KMS-11 (cell line): Measurements from ENCODE around the gene ZNF778.

ENCODE experiments used
- H2AFZ ChIP-seq: fragments of 200-600 bp; sonication (generic); 2 replicates; pipeline ENCODE4 v1.6.1; 2016; ENCODE audit warnings: antibody characterized with exemption, mixed run types, low read depth
- H3K27ac ChIP-seq: fragments of 200-600 bp; sonication (generic); 2 replicates; pipeline ENCODE4 v1.6.1; 2016; ENCODE audit warnings: mild to moderate bottlenecking, mixed run types
- H3K27me3 ChIP-seq: fragments of 200-600 bp; sonication (generic); 2 replicates; pipeline ENCODE4 v1.6.1; 2017; ENCODE audit warnings: mild to moderate bottlenecking, low read depth, mixed run types, moderate library complexity; ENCODE audit not compliant: insufficient read depth
- H3K36me3 ChIP-seq: fragments of 200-600 bp; sonication (generic); 2 replicates; pipeline ENCODE4 v1.6.1; 2017; ENCODE audit warnings: mild to moderate bottlenecking, mixed run types; ENCODE audit not compliant: insufficient read depth
- H3K4me1 ChIP-seq: fragments of 200-600 bp; sonication (generic); 2 replicates; pipeline ENCODE4 v1.6.1; 2016; ENCODE audit warnings: mild to moderate bottlenecking, low read depth, mixed run types; ENCODE audit not compliant: poor library complexity, severe bottlenecking
- H3K4me2 ChIP-seq: fragments of 200-600 bp; sonication (generic); 2 replicates; pipeline ENCODE4 v1.7.0; 2016; ENCODE audit warnings: mild to moderate bottlenecking, mixed run types
- H3K4me3 ChIP-seq: fragments of 200-600 bp; sonication (generic); IDR thresholded peaks from 2 replicates; pipeline ENCODE4 v1.6.1; 2017; ENCODE audit warnings: low read depth, low read length, mixed read lengths; ENCODE audit not compliant: insufficient read depth
- H3K79me2 ChIP-seq: fragments of 200-600 bp; sonication (generic); 2 replicates; pipeline ENCODE4 v1.6.1; 2016; ENCODE audit warnings: low read depth, mixed run types; ENCODE audit not compliant: insufficient read depth
- H3K9ac ChIP-seq: fragments of 200-600 bp; sonication (generic); 2 replicates; pipeline ENCODE4 v1.6.1; 2016; ENCODE audit warnings: mild to moderate bottlenecking, mixed run types
- H4K20me1 ChIP-seq: fragments of 200-600 bp; sonication (generic); 2 replicates; pipeline ENCODE4 v1.6.1; 2016; ENCODE audit warnings: mild to moderate bottlenecking, mixed run types; ENCODE audit not compliant: insufficient read depth
- TF ChIP-seq, protein P1 (sequence below): fragments of 200-600 bp; sonication (generic); conservative IDR thresholded peaks from 2 replicates; pipeline ENCODE4 v1.6.1; 2017; ENCODE audit warnings: low read depth, mild to moderate bottlenecking, antibody characterized with exemption, low read length, moderate library complexity, mixed read lengths

The ZNF778 gene

DNA sequence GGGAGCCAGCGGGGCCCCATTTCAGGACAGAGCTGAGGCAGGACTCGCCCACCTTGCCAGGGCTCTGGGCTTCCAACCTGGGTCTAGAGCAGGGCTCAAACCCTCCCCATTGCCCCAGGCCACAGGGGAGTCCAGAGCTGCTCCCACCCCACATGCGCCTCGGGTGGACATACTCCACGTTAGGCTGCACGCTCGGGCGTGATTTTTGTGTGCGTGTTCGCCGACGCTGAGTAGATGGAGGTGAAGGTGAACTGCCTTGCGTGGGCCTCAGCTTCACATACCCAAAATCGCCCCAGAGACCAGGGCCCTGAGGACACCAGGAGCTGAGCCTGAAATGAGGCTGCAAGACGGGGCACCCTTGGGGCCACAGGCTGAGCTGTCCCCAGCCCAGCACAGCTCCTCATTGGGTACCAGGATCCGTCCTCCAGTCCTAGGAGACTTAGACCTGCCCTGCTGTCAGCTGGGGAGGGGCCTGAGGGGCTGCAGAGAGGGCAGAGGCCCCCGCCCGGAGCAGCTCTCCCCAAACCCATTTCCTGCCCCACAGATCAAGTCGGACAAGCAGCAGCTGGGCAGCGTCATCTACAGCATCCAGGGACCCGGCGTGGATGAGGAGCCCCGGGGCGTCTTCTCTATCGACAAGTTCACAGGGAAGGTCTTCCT lies 37.7 kb upstream of the ZNF778 start:
- Histone ChIP-seq H3K36me3 (no peaks in the 10 kb centered on the region), H3K79me2 (no peaks in the 10 kb centered on the region)
- TF ChIP-seq, protein P1, sequence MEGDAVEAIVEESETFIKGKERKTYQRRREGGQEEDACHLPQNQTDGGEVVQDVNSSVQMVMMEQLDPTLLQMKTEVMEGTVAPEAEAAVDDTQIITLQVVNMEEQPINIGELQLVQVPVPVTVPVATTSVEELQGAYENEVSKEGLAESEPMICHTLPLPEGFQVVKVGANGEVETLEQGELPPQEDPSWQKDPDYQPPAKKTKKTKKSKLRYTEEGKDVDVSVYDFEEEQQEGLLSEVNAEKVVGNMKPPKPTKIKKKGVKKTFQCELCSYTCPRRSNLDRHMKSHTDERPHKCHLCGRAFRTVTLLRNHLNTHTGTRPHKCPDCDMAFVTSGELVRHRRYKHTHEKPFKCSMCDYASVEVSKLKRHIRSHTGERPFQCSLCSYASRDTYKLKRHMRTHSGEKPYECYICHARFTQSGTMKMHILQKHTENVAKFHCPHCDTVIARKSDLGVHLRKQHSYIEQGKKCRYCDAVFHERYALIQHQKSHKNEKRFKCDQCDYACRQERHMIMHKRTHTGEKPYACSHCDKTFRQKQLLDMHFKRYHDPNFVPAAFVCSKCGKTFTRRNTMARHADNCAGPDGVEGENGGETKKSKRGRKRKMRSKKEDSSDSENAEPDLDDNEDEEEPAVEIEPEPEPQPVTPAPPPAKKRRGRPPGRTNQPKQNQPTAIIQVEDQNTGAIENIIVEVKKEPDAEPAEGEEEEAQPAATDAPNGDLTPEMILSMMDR: no peak

DNA sequence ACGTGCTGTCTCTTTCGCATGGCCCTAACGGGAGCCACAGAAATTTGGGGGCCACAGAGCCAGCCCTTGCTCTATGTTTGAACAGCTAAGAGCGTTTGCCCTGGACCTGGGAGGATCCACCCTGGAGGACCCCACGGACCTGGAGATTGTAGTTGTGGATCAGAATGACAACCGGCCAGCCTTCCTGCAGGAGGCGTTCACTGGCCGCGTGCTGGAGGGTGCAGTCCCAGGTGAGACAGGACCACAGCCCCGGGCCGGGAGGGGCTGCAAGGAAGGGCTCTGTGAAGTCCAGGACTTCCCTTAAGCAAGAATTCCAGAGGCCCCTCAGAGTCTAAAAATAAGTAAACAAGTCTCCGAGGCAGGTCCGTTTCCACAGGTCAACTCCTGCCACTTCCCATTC lies 34.0 kb upstream of the ZNF778 start:
- Histone ChIP-seq H3K36me3 (no peaks in the 10 kb centered on the region), H3K4me3 (no peak overlapping the region), H3K27ac (no peak overlapping the region), H3K79me2 (no peaks in the 10 kb centered on the region), H4K20me1 (no peaks in the 10 kb centered on the region), H3K4me1 (no peaks in the 10 kb centered on the region), H3K27me3 (peaks cover 59% of the 10 kb centered on the region), H2AFZ (no peak overlapping the region), H3K4me2 (no peak overlapping the region), H3K9ac (no peak overlapping the region)
- TF ChIP-seq, protein P1: no peak

More for the DNA sequence above, 37.7 kb upstream of the ZNF778 start:
- H4K20me1 ChIP-seq: no peaks in the 10 kb centered on the region
- H3K9ac ChIP-seq: no peak overlapping the region
- no peak overlapping the region for H3K27ac ChIP-seq
- H3K4me3 ChIP-seq: no peak overlapping the region
- H3K27me3 ChIP-seq: peaks cover 87% of the 10 kb centered on the region
- no peak overlapping the region for H3K4me2 ChIP-seq
- peaks cover 9% of the 10 kb centered on the region for H3K4me1 ChIP-seq
- H2AFZ ChIP-seq: no peak overlapping the region

DNA sequence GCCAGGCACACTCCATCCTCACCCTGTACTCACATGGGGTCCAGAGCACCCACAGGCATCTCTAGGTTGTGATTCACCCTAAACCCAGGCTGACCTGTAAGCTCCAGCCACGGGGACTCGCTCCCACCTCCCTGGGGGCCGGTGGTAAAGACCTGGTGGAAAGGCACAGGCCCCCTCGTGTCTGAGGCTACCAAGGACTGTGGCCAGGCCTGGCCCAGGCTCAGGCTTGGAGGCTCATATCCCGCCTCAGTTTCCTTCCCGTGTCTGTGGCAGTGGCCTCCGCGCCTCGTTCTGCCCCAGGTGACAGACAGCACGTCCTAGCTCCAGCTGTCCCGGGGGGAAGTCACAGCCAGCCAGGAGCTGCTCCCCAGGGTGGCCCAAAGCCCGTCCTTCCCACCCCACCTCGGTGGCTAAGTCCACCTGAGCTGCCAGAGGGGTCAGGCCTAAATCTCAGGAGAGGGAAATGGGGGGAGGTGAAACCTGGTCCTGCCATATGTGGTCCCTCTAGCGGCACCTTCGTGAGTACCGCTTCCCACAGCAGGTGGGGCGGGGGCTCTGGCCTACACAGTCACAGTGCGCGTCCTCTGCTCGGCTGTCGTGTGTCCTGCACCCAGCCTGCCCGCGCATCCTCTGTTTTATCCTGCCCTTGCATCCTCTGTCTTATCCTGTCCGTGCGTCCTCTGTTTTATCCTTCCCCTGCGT lies 33.4 kb upstream of the ZNF778 start:
- H3K27ac ChIP-seq: no peak overlapping the region
- H3K4me2 ChIP-seq: no peak overlapping the region
- TF ChIP-seq, protein P1: no peak
- H3K79me2 ChIP-seq: no peaks in the 10 kb centered on the region
- H3K4me1 ChIP-seq: no peaks in the 10 kb centered on the region
- no peaks in the 10 kb centered on the region for H3K36me3 ChIP-seq
- no peak overlapping the region for H3K4me3 ChIP-seq
- no peak overlapping the region for H2AFZ ChIP-seq
- H4K20me1 ChIP-seq: no peaks in the 10 kb centered on the region
- no peak overlapping the region for H3K9ac ChIP-seq
- H3K27me3 ChIP-seq: peaks cover 52% of the 10 kb centered on the region

DNA sequence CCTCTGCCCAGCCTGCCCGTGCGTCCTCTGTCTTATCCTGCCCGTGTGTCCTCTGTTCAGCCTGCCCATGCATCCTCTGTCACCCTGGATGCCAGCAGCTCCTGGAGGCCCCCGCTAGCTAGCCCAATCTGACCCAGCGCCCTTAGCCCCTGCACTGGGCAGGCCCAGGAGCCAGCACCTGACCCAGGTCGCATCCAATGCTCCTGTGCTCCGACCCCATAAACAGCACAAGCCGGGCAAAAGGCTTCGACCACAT lies 32.9 kb upstream of the ZNF778 start:
- TF ChIP-seq, protein P1: no peak
- Histone ChIP-seq H2AFZ (no peak overlapping the region), H3K9ac (no peak overlapping the region), H3K27ac (no peak overlapping the region), H3K79me2 (no peaks in the 10 kb centered on the region), H3K36me3 (no peaks in the 10 kb centered on the region), H3K4me1 (no peaks in the 10 kb centered on the region), H3K4me2 (no peak overlapping the region), H3K27me3 (peaks cover 49% of the 10 kb centered on the region), H3K4me3 (no peak overlapping the region), H4K20me1 (no peaks in the 10 kb centered on the region)
